DMS153 treated with DMSO at 0.1 percent for 48 hours (cell line): Measurements from ENCODE around the gene AQP5.
A peak's percentile ranks its signal among the peaks of the same experiment; 100 is the strongest.

ENCODE experiments used
- DNase-seq: peaks from one replicate; lab custom pipeline; 2025; ENCODE audit not compliant: unreplicated experiment; lab: John Stamatoyannopoulos, UW

The AQP5 gene

GRCh38 chr12:49963976-49964815, 2.5 kb downstream of the AQP5 start:
- DNase-seq: no peak

DNA sequence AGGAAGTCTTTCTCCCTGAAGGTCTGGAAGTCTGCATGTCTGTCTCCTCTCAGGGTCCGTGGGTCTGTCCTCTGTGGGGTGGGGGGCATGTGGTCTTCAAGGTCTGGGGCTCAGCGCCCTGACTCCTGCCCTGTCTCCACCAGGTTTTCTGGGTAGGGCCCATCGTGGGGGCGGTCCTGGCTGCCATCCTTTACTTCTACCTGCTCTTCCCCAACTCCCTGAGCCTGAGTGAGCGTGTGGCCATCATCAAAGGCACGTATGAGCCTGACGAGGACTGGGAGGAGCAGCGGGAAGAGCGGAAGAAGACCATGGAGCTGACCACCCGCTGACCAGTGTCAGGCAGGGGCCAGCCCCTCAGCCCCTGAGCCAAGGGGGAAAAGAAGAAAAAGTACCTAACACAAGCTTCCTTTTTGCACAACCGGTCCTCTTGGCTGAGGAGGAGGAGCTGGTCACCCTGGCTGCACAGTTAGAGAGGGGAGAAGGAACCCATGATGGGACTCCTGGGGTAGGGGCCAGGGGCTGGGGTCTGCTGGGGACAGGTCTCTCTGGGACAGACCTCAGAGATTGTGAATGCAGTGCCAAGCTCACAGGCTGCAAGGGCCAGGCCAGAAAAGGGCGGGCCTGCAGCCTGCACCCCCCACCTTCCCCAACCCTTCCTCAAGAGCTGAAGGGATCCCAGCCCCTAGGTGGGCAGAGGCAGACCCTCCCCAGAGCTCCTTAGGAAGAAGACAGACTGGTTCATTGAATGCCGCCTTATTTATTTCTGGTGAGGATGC, 3.4 kb downstream of the AQP5 start:
- no peak for DNase-seq

GRCh38 chr12:49965836-49966235, 4.2 kb downstream of the AQP5 start:
- DNase-seq: no peak

DNA sequence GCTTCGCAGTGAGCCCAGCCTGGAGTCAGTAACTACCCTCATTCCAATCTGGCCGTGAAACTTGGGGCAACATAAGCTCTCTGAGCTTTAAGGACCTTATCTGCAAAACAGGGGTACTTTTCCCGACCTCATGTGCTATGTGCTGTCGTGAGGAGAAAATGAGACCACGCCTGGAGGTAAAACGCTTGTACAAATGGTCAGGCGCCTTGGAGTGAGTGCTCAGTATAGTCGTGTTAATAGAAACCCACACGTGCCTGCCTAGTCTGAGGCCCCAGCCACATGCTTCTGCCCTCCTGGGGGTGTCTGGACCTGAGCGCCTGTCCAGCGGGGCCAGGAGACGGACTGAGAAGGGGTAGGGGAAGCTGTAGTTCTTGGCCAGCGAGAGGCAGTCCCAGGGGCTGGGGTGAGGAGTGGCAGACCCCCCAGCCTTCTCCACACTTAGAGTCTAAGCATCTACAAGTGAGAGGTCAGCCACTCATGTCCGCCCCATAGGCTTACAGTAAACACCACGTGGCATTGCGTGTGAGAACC, 4.9 kb downstream of the AQP5 start:
- no peak for DNase-seq

DNA sequence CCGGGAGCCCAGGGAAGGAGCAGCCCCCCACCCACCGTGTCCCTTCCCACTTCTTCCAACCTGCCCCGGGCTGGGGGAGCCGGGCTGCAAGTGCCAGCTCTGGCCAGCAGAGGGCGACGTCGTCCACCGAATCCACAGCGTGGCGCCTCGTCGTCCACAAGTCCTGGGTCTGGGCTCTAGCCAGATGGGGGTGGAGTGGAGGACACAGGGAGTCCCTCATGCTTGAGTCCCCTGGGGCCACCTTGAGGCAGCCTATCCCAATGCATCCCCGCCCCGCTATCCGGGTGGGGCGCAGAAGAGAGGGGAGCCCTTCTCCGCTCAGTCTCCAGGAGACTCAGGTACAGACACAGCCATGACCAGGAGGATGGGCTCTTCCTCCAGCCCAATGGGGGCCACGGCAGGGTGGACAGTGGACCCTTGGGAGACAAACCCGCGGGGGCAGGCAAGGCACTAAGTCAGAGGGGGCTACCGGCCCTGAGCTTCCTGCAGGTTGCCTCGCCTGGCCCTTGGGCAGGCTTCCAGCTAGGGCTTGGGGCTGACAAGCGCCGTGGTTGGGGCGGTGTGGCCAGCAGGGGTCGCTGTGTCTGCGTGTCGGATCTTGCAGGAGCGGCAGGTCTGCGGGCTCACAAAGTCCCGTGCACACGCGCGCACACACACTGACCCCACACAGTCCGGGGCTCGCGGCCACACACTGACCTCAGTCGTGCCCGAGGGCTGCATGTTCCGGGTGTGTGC, 5.5 kb downstream of the AQP5 start:
- peak; percentile 53 for DNase-seq

GRCh38 chr12:49967777-49968250, 6.1 kb downstream of the AQP5 start:
- DNase-seq: no peak

- DNase-seq: no peak
These were observed 6.8 kb downstream of the AQP5 start for GRCh38 chr12:49968471-49968870.

GRCh38 chr12:49969027-49969426, 7.4 kb downstream of the AQP5 start:
- DNase-seq: no peak

DNA sequence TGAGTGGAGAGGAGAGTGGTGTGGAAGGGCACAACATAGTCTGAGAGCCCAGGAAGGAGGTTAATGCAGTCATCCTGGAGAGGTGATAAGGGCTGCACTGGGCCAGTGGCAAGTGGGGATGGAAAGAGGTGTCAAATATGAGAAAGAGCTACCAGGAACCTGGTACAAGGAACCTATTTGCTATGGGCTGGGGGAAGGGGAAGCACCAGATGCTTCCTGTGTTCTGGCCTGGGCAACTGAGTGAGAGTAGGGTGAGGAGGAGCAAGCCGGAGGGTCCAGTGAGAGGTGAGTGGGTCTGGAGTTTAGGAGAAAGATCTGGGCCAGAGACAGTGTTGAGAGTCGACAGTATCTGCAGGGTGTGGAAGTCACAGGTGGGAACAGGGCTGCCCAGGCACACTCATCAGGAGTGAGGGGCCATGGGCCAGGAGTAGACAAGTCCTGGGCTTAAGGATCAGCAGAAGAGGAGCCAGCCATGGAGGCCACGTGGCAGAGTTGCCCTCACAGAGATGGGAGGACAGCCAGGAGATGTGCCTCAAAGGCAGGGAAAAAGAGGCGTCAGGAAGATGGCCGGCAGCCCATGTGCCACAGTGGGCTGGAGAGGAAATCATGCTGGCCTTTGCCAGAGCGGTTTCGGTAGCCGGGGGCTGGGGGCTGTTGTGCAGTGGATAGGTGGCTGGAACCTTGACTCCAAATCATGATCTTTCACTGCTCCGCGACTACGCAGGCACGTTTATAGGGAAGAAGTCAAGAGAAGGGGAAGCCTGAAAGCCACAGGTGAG, 8.2 kb downstream of the AQP5 start:
- DNase-seq: no peak

DNA sequence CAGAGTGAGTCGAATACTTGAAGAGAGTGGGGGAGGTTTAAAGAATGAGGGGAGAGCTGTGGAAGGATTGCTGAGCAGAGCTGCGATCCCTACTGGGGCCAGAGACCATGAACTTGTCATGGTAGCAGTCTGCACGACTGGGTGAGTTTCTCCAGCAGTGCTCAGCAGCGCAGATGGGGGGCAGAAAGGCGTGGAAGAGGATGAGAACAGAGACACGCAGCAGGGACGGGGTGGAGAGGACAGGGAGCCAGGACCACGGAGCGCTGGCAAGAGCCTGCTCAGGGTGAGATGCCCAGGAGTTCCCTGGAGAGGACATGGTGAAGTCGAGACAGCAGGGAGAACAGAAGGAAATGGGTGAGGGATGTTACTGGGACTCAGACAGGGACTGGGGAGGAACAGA, 9.0 kb downstream of the AQP5 start:
- no peak for DNase-seq

- no peak for DNase-seq
These were observed 9.5 kb downstream of the AQP5 start for GRCh38 chr12:49971141-49971540.

DNA sequence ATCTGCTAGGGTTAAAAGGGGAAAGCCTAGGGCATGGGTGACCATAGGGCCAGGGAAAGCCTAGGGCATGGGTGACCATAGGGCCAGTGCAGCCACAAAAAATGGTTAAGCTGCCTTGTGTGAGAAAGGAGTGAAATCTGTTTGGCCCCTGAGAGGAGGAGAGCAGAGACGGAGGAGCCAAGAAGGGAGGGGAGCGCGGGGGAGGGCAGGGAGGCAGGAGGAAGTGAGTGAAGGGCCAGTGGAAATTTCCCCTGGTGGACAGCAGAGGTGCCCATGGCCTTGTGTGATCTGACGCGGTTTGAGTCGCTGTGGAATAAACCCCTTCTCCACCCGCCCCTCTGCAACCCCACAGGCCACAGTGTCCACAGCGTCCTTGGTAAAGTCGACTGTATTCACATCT, 10.5 kb downstream of the AQP5 start:
- DNase-seq: no peak

DNA sequence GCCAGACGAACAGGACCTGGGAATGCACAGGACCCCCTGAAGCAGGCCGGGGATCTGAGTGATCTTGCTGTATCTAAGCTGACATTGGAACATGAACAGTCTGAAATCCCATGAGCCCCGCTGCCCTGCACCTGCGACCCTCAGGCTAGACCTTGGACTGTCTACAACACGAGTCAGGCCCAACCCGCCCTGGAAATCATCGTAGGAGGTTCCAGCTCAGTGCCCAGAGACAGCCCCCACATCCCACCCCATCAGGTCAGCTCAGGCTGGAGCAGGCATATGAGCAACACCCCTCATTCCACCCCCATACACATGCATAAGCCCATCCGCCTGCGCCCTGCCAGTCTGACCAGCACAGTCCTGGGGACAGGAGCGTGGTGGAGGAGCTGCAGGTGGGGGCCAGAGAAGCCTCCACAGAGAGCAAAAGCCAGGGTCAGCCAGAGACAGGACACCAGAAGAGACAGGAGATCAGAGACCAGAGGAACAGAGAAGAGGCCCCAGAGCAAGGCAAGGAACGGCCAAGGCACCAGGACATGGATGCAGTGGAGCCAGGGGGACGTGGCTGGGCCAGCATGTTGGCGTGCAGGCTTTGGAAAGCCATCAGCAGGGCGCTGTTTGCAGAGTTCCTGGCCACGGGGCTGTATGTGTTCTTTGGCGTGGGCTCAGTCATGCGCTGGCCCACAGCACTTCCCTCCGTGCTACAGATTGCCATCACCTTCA, 11.1 kb downstream of the AQP5 start, which contains the start of gene AQP6:
TSS of gene AQP6 (plus strand) at position 307 of the 720 bp plus-strand sequence. CDS start at position 534, 227 bp downstream.
- DNase-seq: no peak

DNA sequence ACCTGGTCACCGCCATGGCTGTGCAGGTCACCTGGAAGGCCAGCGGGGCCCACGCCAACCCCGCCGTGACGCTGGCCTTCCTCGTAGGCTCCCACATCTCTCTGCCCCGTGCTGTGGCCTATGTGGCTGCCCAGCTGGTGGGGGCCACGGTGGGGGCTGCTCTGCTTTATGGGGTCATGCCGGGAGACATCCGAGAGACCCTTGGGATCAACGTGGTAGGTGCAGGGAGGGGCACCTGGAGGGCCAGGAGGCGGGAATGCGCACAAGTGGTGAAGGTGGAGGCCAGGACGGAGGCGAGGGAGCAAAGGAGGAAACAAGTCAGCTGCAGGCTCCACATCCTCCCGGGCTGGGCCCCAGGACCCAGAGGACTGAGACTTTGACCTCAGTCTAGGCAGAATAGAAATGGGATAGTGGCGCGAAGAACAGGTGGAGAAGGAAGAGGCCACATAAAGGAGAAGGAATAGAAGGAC, 11.7 kb downstream of the AQP5 start:
- no peak for DNase-seq

DNA sequence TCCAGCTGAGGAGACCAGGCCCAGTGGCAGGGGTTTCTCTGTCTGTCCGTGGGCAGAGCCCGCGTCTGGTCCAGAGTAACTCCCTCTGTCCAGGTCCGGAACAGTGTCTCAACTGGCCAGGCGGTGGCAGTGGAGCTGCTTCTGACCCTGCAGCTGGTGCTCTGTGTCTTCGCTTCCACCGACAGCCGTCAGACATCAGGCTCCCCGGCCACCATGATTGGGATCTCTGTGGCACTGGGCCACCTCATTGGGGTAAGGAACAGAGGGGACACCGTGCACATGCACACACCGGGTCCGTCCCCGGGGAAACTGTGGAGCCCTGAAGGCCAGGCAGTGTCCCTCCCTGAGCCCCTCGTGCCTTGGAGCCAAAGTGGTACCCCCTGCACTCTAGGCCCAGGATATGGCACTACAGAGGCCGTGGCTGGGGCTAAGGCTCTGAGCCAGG, 12.6 kb downstream of the AQP5 start:
- no peak for DNase-seq

GRCh38 chr12:49974677-49975317, 13.1 kb downstream of the AQP5 start:
- DNase-seq: no peak

DNA sequence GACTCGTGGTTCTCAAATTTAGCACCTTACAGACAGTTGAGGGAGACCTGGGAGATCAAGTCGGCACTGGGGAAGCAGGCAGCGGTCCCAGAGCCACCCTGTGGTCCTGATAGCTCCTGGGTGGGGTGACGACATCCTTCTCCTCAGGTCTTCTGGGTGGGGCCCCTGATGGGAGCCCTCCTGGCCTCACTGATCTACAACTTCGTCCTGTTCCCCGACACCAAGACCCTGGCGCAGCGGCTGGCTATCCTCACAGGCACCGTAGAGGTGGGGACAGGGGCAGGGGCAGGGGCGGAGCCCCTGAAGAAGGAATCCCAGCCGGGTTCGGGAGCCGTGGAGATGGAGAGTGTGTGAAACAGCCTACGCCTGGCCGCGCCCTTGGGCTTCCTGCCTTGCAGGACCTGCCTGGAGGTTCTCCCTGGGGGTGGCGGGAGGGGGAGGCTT, 13.7 kb downstream of the AQP5 start:
- DNase-seq: no peak

DNA sequence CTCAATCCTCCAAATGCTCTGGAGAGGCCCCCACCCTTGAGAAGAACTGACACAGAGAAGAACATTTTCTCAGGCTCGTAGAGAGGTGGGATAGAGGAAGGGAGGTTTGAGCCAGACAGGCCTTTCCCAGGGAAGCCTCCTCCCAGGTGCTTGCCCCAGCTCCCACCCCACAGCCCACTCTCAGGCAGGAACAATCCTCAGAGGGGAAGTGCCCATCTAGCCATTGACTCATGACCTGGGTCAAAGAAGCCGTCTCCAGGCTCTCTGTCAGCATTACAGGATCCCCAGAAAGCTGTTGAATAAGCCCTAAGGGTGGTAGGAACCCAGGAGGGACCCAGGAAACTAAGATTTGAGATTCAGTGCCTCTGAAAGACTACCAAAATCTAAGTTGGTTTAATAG, 14.9 kb downstream of the AQP5 start:
- no peak for DNase-seq

- DNase-seq: no peak
These were observed 16.5 kb downstream of the AQP5 start for GRCh38 chr12:49978125-49978524.
